K562 (cell line): ENCODE results near the gene CACNB1. TPM values are rescaled to one million over a fixed set of nuclear protein-coding genes. Genes with fewer than 3 reads are reported as not detected.
A peak's percentile ranks its signal among the peaks of the same experiment; 100 is the strongest.

Experiments
- ATAC-seq: fragments of 200-7000 bp; cut with Tn5 transposase; 3 replicates; pipeline ENCODE4 v1.9.1; 2020; ENCODE audit warnings: moderate library complexity
- BruUV-seq: library from RNA; stranded (reverse); fragments of 400-500 nt; replicated peaks from 2 replicates; lab custom pipeline; 2021; lab: Mats Ljungman, UMichigan
- CTCF ChIA-PET: fragments of 300-600 bp; formaldehyde crosslinking; extraction: SDS; loops from one replicate; lab custom pipeline; 2021; ENCODE audit warnings: low intra/inter-chr PET ratio; lab: Yijun Ruan, JAX
- POLR2A ChIA-PET: fragments of 300-600, 350-650 bp; sonication (Branson Sonifier 250); formaldehyde crosslinking; extraction: SDS; loops from one replicate; lab custom pipeline; 2021; ENCODE audit warnings: antibody characterized with exemption, inconsistent platforms; lab: Yijun Ruan, JAX
- DNase-seq, 4 experiments: peaks; one replicate each; pipeline versions ENCODE4 v3.0.0 to v3.0.0-alpha.2; 2011 to 2018; ENCODE audit warnings: low spot score in 3 of 4, mixed read lengths in 3 of 4; ENCODE audit errors: extremely low read depth in 1 of 4
- FAIRE-seq: peaks from 2 replicates; lab custom pipeline; 2011; peaks lifted over from hg19 to GRCh38; lab: Jason Lieb, UNC
- H2AFZ ChIP-seq: 2 replicates; pipeline ENCODE4 v1.6.0; 2011; ENCODE audit warnings: low read depth, low read length, control low read depth, inconsistent platforms
- H3K27ac ChIP-seq: fragments of 200-600 bp; 3 replicates; pipeline ENCODE4 v1.8.0; 2011; ENCODE audit warnings: low read depth, mild to moderate bottlenecking, control low read depth, inconsistent platforms, low read length, moderate library complexity, mixed read lengths; ENCODE audit errors: extremely low read depth
- H3K27me3 ChIP-seq, 2 experiments: fragments of 300-600 bp in 1 of 2; 2 replicates in 1 of 2; 3 replicates in 1 of 2; pipeline versions ENCODE4 v1.6.0 to v1.8.0; 2011; ENCODE audit warnings: inconsistent platforms in 2 of 2, low read length in 2 of 2, mild to moderate bottlenecking in 1 of 2, mixed read lengths in 1 of 2, moderate library complexity in 1 of 2; ENCODE audit not compliant: control insufficient read depth in 2 of 2, insufficient read depth in 2 of 2
- H3K36me3 ChIP-seq: fragments of 300-600 bp; 3 replicates; pipeline ENCODE4 v1.8.0; 2011; ENCODE audit warnings: mild to moderate bottlenecking, low read length, inconsistent platforms; ENCODE audit not compliant: control insufficient read depth, insufficient read depth
- H3K4me1 ChIP-seq, 2 experiments: fragments of 200-600 bp in 1 of 2; replicated peaks in 1 of 2; 2 replicates in 1 of 2; 3 replicates in 1 of 2; pipeline versions ENCODE4 v1.5.1 to v1.8.0; 2011; ENCODE audit warnings: inconsistent platforms in 2 of 2, low read length in 2 of 2, mild to moderate bottlenecking in 1 of 2, mixed read lengths in 1 of 2, moderate library complexity in 1 of 2; ENCODE audit not compliant: control insufficient read depth in 2 of 2, insufficient read depth in 2 of 2
- H3K4me2 ChIP-seq: 2 replicates; pipeline ENCODE4 v1.6.1; 2011; ENCODE audit warnings: low read length, control low read depth, inconsistent platforms, mixed read lengths; ENCODE audit not compliant: insufficient read depth
- H3K4me3 ChIP-seq: fragments of 200-600 bp; sonication (generic), shearing (Covaris generic); 2 replicates; pipeline ENCODE4 v1.5.1; 2016; ENCODE audit warnings: control low read depth, inconsistent platforms
- H3K79me2 ChIP-seq: fragments of 200-600 bp; 3 replicates; pipeline ENCODE4 v1.8.0; 2011; ENCODE audit warnings: low read length, inconsistent platforms; ENCODE audit not compliant: control insufficient read depth, insufficient read depth
- H3K9ac ChIP-seq, 2 experiments: 2 replicates each; pipeline versions ENCODE4 v1.6.0 to v1.6.1; 2011; ENCODE audit warnings: low read depth in 2 of 2, low read length in 2 of 2, control low read depth in 1 of 2, inconsistent platforms in 1 of 2, mild to moderate bottlenecking in 1 of 2, mixed read lengths in 1 of 2; ENCODE audit not compliant: insufficient read depth in 1 of 2
- H3K9me1 ChIP-seq: one replicate; pipeline ENCODE4 v1.6.0; 2011; ENCODE audit warnings: inconsistent platforms, mild to moderate bottlenecking, low read length, moderate library complexity; ENCODE audit not compliant: control insufficient read depth, insufficient read depth
- H3K9me3 ChIP-seq: replicated peaks from 2 replicates; pipeline ENCODE4 v1.5.1; 2011; ENCODE audit warnings: low read depth, low read length, inconsistent platforms; ENCODE audit not compliant: control insufficient read depth, insufficient read depth
- H4K20me1 ChIP-seq: replicated peaks from 2 replicates; pipeline ENCODE4 v1.6.1; 2011; ENCODE audit warnings: low read length, inconsistent platforms, mixed read lengths; ENCODE audit not compliant: control insufficient read depth, insufficient read depth
- EGR1 ChIP-seq: fragments of 450-650 bp; conservative IDR thresholded peaks from 2 replicates; pipeline ENCODE4 v1.6.1; 2017; ENCODE audit warnings: mild to moderate bottlenecking
- NCOA2 ChIP-seq, 2 experiments: fragments of 450-650 bp; IDR thresholded peaks; 2 replicates each; pipeline ENCODE4 v1.6.1; 2018; ENCODE audit warnings: mild to moderate bottlenecking in 2 of 2, moderate library complexity in 1 of 2; ENCODE audit not compliant: partially characterized antibody in 2 of 2
- SIN3B ChIP-seq: fragments of 450-650 bp; IDR thresholded peaks from 2 replicates; pipeline ENCODE4 v1.6.1; 2017; ENCODE audit warnings: low read depth, mild to moderate bottlenecking, moderate library complexity
- ZNF655 ChIP-seq: fragments of 250-450 bp; sonication (Bioruptor Pico); IDR thresholded peaks from 2 replicates; pipeline ENCODE4 v1.5.0; 2021
- WGBS: fragments of 100-300 bp; shearing (Covaris generic); methylation state at CpG from one replicate; pipeline ENCODE4 v1.1.6; 2016; ENCODE audit warnings: low coverage, mixed read lengths; ENCODE audit not compliant: insufficient coverage; ENCODE audit errors: missing lambda C conversion rate; 5-methylcytosine and 5-hydroxymethylcytosine counted together
- in situ Hi-C: fragments of 300-500 bp; cut with MboI; formaldehyde crosslinking; loops from 4 replicates; pipeline ENCODE4 v1.15.0; 2018; ENCODE audit warnings: inconsistent platforms, mixed read lengths
- intact Hi-C: fragments of 100-400 bp; cut with micrococcal nuclease; formaldehyde crosslinking; loops from 2 replicates; pipeline ENCODE4 v1.14.2; 2022
- polyA plus RNA-seq, 8 experiments: library from polyadenylated mRNA; depleted of rRNA in 4 of 8; stranded (reverse) in 5 of 8; unstranded in 3 of 8; fragments of >200 nt; fragmentation: Nextera tagmentation in 2 of 8; fragmentation: Illumina TruSeq in 1 of 8; extraction: Ambion mirVana in 2 of 8; extraction: Trizol in 1 of 8; gene quantifications; 2 replicates each; pipeline versions ENCODE4 v1.2.1 to v1.2.3, GENCODE V29; 2011 to 2014; ENCODE audit warnings: inconsistent platforms in 1 of 8, missing spikeins in 1 of 8
- total RNA-seq, 7 experiments: library from RNA; depleted of rRNA in 6 of 7; stranded (reverse); fragments of >200 nt in 6 of 7; fragmentation: Illumina TruSeq in 2 of 7; extraction: Trizol in 2 of 7; gene quantifications; 2 replicates each; pipeline versions ENCODE4 v1.2.1 to v1.2.3, GENCODE V29; 2011 to 2021; ENCODE audit warnings: low replicate concordance in 1 of 7

CACNB1 gene
- total and polyA plus RNA-seq, 9 of the 15 experiments (the other 6 are each of a cell fraction or from before 2014, with no cell fraction given), result 0.08 to 7.4 (median 3.0) TPM

DNA sequence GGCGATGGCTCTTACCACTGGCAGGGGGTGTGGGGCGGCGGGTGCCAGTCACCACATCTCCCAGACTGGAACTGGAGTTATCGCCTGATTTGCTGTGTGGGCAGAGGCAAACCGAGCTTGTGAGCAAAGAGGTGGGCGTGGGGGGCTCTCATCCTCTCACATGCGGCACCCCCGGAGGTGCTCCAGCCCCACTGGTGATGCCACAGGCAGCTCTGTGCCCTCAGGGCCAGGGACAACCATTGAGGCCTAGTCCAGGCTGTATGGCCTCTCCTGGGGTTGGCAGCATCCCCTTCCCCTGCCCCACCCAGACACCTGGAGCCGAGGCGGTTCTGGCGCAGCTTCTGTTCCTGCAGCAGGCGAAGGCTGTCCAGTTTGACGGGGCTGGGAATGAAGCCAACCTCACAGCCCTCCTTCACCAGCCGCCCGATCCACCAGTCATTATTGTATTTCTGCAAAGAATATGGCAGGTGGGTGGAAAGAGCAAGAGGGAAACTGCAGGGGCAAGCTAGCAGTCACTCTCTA is 10.9 kb downstream of the CACNB1 start:
- Histone ChIP-seq H3K79me2 (no peaks in the 10 kb centered on the region), H2AFZ (no peak overlapping the region), H3K9me1 (no peaks in the 10 kb centered on the region), H3K27me3 (no peaks in the 10 kb centered on the region), H4K20me1 (no peaks in the 10 kb centered on the region; the same call in 1 of the 2 replicates), H3K4me3 (no peak overlapping the region), H3K4me1 (peaks cover 0 to 6% of the 10 kb centered on the region in 2 experiments; a peak in 1 of 5 replicates), H3K27ac (no peak overlapping the region), H3K9ac (peak overlapping the region in 1 of 2 experiments; percentile 35; a peak in 1 of 4 replicates), H3K4me2 (no peak overlapping the region), H3K9me3 (no peaks in the 10 kb centered on the region), H3K36me3 (peaks cover 46% of the 10 kb centered on the region; the same call in 1 of the 3 replicates)
- in situ Hi-C loops (no loop called here), intact Hi-C loops (no loop called here)
- DNase-seq (no peak), FAIRE-seq (no peak), ATAC-seq (no peak)
- 87% methylated on average over 15 of the region's 15 CpGs for WGBS
- BruUV-seq, result no TSS peak
- POLR2A ChIA-PET, result interaction anchor here (0.6 to 0.9 kb wide), 4 partner anchors 11 to 742 kb away, joined by 3 to 4 read pairs (median 3); partner anchors contain the start of gene CACNB1
- TF ChIP-seq NCOA2 (IDR thresholded peaks at IDR 0.05; ENCODE audit: partially characterized antibody in 2 of 2), result no peak
- TF ChIP-seq SIN3B, result no peak
- CTCF ChIA-PET, result interaction anchor here (0.5 kb wide), 1 partner anchor 15 kb away, joined by 3 read pairs; no protein-coding TSS in a partner anchor

DNA sequence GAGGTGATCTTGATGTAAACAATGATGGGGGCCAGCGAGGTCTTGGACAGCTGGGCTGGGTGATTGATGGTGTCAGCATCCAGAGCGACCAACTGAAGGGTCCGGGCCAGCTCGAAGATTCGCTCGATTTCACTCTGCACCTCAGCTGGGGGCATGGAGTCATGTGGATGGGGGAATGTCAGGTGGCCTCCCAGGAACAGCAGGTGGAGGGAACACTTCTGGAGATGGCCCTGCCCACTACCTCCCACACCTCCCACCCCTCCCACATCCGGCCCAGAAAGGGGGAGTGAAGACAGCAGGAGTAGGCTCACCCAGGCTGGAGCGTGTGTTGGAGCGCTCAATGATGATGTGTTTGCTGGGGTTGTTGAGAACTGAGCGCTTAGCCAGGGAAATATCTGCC is 13.7 kb downstream of the CACNB1 start:
- no TSS peak for BruUV-seq
- Histone ChIP-seq H3K27me3 (no peaks in the 10 kb centered on the region), H3K27ac (no peak overlapping the region), H3K4me1 (peaks cover 0 to 6% of the 10 kb centered on the region in 2 experiments; a peak in 2 of 5 replicates), H3K9me3 (no peaks in the 10 kb centered on the region), H2AFZ (no peak overlapping the region), H3K4me3 (no peak overlapping the region), H3K4me2 (no peak overlapping the region), H3K36me3 (peaks cover 38% of the 10 kb centered on the region; the same call in 1 of the 3 replicates), H3K79me2 (no peaks in the 10 kb centered on the region), H3K9ac (no peak overlapping the region), H4K20me1 (no peaks in the 10 kb centered on the region; the same call in 1 of the 2 replicates), H3K9me1 (no peaks in the 10 kb centered on the region)
- DNase-seq, result no peak
- 85% methylated on average over 8 of the region's 10 CpGs for WGBS
- intact Hi-C loops (no loop called here), in situ Hi-C loops (no loop called here)
- TF ChIP-seq ZNF655 (CRISPR knock-in tag) (no peak), EGR1 (0 out of 2 replicates have a peak, but pooled peaks have one; percentile 11)
- ChIA-PET CTCF (no interaction called here), POLR2A (interaction anchor here (0.5 to 1.3 kb wide), 7 partner anchors 9 to 311 kb away, joined by 3 to 5 read pairs (median 3); no protein-coding TSS in a partner anchor)
- ATAC-seq, result no peak
- FAIRE-seq, result no peak
